NCI-H2171 treated with DMSO at 0.1 percent for 48 hours (cell line): Measurements from ENCODE around the gene C11orf21.
"Not testable (repeated sequence)": the region's sequence is repeated elsewhere in the genome, so short reads cannot be mapped to it uniquely, and the experiment has no call there.

Experiments
- DNase-seq: peaks from one replicate; lab custom pipeline; 2025; lab: John Stamatoyannopoulos, UW

C11orf21 gene

DNA sequence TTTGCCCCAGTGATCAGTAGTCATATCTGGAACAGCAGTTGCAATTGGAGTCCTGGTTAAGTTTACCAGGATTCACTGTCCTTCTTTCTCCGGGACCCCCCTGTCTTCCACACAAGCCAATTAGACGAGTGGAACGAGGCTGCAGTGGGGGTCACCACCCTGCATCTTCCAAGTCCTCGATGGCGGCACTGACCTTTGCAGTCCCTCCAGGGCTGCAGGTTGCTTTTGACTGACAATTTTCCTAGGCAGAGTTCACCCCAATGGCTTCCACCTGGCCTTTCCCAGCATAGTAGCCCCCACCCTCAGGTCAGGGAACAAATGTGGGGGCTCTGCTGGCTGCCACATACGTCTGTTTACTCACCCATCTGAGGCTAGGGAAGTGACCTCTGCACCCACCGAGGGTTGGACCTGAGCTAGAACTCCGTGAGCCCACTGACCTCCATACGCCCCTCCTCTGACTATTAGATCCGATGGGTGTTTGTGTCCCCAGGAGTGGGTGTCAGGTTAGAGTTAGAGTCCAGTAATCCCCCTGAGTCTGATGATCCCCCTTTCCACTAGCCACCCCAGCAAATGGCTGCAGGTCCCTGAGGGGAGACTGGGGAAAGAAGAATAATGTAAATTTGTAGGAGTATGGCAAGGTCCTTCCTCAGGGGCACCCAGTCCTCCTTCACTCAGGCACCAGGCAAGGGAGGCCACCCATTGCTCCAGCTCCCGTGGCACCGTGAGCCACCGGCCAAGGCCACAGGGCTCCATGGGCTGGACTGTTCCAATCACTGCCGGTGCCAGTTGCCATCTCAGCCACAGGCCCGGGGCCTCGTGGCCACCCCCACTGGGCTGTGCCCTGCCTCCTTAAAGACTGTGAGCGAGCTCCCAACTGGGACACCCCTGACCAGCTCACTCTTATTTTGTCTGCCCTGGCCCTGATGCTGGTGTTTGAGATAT is 5.5 kb downstream of the C11orf21 start:
- DNase-seq: no peak

DNA sequence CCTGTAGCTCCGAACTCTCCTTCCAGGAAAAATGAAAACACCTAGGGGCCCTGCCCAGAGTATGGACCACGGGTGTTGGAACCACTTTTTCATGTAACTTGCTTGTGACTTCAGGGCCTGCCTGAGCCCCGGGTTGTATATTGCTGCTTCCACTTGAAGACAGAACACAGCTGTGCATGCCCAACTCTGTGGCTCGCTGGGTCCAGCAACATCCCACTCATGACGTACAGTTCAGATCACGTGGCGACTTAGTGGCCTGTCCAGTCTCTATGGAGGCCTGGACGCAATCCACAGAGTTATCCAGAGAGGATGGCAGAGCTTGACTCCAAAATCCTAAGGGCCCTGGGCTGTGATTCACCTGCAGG is 6.8 kb downstream of the C11orf21 start:
- no peak for DNase-seq

DNA sequence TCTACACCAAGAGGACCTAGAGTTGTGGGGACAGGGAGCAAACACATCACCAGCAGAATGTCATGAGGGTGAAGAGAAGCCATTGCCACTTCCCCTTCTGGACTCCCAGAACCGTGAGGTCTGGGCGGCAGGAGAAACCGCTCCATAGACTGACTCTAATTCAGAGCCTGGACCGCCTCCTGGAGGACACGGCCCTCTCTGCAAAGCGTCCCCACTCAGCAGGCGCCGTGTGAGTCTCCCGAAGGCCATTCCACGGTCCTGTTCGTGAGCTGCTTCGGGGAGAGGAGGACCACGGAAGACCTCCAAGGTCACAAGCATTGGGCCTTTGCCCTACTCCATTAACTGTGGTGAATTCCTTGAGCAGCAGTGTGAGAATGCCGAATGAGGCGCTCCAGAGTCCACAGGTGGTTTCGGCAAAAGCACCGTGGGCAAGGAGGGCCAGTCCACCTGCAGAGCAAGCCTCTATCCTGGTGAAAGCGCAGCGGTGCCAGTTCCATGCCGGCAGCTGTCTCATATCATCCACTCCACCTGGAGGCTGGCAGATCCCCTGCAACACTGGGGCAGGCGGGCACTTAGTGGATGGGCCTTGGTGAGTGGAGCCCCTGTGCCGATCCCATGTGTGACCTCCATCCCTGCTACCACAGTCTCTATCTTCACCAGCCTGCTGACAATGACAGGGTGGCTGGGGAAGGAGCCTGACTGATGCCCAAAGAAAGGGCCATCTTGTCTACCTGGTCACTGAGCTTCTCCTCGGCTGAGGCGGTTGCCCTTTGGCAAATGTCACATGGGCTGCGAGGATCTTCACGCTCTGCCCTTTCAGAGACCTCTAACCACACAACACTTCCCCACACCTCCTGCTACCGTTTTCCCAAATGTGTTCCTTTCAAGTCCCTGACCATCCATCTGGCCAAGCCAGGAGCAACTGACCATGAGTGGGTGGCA is 7.5 kb downstream of the C11orf21 start:
- no peak for DNase-seq

DNA sequence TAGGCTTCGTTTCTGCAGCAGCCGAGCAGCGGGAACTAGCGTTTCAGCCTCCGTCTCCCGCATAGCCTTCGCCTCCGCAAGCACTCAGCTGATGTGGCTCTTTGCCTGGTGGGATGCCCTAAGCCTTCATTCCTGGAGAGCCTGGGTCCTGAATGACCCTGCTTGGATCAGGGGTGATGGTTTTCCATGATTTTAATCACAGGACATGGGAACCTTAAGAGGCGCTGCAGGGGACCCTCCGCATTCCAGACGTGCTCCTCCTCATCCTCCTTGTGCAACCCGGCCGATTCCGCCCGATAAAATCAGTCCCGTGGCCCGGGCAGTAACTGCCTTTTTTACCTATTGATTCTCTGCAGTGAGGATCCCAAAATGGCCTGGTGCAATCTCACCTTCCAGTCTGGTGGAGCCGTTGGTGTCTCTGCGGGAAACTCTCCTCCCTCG is 8.2 kb downstream of the C11orf21 start:
- no peak for DNase-seq

DNA sequence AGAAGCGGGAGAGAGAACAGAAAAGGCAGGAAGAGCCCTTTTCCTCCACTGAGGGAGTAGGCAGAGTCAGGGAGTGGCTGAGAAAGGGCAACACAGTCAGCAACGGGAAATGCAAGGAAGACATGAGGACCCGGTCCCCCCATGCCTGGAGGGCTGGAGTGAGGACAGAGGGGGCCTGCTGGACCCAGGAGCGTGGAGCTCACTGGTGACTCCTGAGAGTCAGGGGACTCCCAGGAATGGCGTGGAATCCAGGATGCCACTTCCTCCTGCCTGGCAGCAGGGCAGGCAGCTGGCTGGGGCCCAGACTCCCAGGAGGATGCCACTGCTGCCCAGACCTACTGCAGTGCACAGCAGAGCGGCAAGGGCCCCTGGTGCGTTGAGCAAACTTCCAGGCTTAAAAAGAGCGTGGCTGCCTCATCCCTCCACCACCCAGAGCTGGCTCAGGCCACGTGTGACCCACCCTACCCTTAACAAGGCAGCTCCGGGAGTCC is 11.3 kb downstream of the C11orf21 start:
- DNase-seq: no peak

DNA sequence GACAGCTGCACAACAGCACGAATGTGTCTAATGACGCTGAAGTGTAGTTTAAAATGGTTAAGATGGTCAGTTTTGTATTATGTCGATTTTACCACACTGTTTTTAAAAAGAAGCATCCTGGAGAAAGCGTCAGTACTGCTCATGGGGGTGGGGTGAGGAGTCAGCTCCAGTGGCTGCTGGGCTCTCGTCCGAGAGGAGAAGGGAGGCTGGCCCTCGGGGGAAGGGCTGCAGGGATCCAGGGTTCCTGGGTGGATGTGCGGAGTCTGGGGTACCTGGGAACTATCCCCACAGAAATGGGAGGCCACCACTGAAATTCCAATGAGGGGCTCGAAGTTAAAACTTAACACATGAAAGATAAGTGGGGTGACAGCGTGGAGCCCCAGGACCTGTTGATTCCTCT is 11.9 kb downstream of the C11orf21 start:
- no peak for DNase-seq

DNA sequence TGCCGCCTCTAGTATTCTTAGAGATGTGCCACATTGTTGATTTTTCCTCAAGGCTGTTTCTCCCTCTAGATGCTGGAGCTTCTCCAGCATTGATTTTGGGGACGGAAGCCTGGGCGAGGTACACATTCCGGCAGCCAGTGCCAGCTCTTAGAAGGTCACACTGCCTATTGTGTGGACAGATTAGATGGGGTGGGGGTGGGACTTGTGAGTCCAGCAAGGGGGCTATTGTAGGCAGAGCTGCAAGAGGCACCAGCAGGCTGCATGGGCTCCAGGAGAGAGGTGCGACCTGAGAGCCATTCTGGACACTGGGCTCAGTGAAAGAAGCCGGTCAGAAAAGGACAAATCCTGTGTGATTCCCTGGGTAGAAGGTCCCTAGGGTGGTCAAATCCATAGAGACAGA is 12.4 kb downstream of the C11orf21 start:
- no peak for DNase-seq

DNA sequence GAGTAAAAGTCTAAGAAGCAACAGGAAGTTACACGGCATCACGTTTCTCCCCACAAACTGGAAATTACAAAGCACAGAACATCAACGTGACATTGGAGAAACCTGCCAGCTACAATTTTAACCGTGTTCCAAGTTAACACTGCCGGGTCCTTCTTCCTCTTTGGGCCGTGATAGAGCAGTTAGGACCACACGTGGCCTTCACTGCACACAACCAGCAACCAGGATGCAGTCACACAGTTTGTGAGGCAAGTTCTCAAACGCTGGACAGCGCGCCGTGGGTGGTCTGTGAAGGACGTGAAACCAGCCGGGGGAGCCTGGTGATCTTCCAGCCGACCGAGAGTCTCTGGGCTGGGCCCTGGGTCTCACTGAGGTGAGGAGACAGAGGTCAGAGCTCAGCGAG is 14.6 kb downstream of the C11orf21 start:
- no peak for DNase-seq

DNA sequence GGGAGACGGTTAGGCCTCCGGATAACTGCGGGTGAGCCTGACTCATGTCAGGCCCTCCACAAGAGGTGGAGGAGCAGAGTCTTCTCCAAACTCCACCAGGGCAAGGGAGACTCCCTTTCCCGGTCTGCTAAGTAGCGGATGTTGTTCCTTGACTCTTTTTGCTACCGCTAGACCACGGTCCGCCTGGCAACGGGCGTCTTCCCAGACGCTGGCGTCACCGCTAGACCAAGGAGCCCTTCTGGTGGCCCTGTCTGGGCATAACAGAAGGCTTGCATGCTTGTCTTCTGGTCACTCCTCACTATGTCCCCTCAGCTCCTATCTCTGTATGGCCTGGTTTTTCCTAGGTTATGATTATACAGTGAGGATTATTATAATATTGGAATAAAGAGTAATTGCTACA is 15.4 kb downstream of the C11orf21 start:
- DNase-seq: not testable (repeated sequence)

DNA sequence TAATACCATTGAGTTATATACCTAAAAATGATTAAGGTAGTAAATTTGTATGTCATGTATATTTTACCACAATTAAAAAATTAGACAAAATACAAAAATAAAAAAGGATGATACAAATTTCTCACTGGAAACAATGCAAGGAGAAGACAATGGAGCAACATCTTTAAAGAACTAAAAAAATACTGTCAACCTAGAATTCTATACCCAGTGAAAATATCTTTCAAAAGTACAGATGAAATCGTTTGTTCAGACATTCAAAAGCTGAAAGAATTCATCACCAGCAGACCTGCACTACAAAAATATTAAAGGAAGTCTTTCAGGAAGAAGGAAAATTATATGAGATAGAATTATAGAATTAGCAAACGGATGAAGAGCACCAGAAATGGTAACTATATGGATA is 21.5 kb downstream of the C11orf21 start:
- no peak for DNase-seq

DNA sequence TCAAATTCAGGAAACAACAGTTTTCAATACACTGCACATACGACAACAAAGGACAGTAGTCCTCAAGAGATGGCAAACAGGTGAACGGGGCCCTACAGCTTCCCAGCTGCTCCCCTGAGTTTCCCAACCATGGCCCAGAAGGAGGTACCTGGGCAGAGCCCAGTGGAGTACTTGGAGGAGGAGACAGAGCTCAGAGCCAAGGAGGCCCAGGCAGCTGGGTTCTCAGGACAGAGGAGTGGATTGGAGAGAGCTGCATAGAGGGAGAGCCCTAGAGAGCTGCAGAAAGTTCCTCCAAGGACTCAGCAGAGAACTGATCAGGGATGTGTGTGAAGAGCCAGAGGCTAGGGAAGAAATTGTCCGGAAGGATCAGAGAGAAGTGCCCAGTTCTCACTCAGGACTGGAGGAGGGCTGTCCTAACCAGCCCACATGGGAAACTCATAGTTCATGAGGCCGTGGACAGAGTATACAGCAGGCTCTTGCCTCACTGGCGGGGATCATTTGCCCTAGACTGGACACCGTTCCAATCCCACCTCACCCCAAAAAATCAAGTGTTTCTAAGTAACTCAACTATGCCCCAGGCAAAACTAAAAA is 23.7 kb downstream of the C11orf21 start:
- no peak for DNase-seq

DNA sequence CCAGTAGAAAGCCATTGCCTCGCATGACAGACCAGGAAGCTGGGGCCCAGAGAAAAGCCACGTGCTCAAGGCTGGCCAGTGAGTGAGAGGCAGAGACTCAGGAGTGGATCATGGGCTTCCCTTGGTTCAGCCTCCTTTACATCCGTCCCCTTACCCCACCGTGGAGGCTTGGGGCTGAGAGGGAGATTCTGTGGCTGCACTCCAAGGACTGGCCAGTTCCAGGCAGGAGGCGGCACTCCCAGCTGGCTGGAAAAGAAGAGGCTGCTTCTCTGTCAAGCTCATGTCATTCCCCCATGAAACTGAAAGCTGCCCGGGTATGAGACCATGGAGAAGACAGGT is 24.7 kb downstream of the C11orf21 start:
- DNase-seq: no peak

DNA sequence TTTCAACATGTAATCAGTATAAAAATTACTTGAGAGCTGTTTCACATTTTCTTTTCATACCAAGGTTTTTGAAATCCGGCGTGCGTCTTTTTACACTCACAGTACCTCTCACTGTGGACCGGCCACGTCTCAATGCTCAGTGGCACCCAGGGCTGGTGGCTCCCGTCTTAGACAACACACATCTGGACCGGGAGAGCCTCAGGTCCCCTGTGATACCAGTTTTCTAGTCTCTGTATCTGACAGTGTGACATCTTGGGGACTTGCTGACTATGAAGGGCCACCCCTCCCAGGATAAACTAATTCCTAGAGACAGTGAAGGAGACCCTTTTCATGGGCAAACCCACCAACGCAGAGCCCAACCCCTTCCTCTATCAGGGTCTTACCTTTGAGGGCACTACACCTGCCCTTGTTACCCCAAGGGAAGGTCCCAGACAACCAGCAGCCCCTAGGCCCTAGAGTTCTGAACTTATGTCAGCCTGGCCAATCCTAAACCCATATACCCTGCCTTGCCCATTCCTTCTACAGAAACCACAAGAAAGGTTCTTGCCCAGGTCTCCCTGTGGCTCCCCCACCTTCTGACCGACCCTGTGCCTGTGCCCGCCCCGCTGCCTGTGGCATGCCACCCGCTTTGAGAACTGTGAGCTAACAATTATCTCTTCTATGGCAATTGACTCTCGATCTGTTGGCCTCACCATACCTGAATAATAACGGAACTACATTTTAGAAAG is 25.3 kb downstream of the C11orf21 start:
- no peak for DNase-seq

DNA sequence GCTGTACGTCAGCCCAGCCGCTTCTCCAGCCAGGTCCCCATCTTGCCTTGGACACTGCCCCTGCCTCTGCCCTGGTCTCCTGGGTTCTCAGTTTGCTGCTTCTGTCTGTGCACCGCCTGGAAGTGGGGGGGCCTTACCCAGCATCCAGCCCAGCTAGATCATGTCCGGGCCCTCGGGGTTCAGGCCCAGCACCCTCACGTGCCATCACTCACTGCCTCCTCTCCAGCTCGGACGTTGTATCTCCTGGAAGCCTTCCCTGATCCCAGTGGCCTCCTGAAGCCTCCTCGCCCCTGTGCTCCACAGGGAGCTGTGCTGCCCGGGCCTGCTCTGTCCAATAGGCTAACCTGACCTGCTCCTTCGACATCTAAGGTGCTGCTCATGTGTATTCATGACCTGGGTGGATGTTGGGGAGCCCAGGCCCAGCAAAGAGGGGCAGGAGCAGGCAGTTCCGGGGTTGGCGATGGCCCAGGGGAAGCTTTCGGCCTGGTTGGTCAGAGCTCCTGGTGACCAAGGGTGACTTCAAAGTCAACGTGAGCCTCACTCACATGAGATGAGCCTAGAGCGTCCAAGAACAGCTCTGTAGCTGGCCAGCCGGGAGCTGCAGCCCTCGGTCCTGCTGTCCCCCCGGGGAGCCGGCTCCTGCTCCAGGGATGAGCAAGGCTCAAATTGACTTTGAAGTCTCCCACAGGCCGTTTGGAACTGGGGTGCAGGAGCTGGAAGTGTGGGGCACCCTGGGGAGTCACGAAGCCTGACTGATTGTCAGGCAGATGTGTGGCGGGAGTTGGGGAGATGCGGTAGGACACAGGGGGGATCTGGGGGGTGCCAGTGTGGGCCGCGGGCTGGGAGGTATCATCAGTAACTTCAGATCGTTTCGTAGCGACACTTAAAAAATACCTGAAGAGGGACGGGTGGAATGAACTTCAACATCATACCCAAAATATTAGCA is 26.1 kb downstream of the C11orf21 start:
- no peak for DNase-seq

DNA sequence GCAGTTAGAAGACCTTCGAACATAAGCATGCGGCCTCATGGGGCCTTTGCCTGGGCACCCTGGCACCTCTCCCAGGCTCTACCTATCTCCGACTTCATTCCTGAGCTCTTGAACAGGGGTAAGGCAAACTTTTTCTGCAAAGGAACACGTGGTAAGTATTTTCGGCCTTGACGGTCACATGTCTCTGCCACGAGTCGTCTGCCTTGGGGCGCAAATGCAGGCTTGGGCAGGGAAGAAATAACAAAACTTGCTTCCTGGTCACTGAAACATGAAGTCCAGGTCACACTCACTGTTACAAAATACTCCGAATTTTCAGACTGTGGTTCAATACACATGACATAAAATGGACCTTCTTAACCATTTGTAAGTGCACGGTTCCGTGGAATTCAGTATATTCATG is 27.9 kb downstream of the C11orf21 start:
- DNase-seq: no peak

DNA sequence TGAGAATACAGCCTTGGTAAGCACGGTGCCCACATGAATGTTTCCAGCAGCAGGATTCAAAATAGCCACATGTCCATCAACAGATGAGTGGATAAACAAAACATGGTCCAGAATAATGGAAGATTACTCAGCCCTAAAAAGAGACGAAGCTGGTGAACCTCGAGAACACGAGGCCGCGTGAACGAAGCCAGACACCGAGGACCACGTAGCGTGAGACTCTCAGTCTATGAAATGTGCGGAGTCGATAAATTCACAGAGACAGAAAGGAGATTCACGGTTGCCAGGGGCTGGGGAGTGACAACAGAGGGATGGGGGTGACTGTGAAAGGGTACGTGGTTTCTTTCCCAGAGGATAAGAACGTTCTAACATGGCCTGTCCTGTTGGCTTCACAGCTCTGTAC is 28.4 kb downstream of the C11orf21 start:
- no peak for DNase-seq

DNA sequence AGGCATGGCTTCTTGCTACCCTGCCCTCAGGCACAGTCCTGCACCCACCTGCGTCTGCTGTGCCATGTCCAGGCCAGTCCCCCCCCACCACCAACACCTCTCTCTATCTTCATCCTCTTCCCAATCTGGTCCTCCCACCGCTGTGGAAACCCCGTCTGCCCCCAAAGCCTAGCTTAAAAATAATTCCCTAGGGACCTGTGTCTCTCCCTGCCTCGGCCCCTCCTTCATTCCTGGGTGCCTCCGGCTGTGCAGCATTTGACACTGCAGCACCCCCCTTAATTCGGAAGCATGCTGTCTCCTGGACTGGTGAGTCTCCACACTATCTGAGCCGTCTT is 28.8 kb downstream of the C11orf21 start:
- DNase-seq: no peak

DNA sequence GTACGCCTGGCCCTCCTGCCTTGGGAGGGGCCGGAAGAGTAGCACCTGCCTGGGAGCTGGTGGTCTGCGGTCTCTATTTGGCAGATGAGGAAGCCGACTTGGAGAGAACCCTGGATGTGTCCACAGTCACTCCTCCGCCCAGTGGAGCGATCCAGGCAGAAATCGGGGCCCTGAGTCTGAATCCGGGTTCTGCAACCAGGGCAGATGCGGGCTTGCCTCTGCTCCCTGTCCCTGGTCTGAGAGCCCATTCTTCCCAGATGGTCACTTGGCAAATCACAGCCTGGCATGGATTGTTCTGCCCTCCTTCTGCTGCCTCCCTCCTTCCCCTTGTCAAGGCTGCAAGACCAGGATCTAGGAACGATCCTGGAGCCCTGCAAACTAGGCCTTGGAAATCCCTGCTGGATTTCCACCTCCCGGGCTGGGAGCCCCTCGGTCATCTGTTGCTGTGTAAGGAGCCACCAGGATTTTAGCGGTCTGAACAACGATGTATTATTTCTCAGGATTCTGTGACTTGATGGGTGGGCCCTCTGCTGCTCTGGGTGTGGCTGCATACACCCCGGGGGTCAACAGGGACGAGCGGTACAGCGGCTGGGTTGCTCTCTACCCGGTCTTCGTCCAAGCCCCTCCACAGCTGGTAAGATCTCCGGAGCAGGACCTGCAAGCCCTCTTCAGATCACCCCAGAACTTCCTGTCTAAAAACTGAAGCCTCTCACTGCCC is 29.3 kb downstream of the C11orf21 start:
- DNase-seq: no peak

DNA sequence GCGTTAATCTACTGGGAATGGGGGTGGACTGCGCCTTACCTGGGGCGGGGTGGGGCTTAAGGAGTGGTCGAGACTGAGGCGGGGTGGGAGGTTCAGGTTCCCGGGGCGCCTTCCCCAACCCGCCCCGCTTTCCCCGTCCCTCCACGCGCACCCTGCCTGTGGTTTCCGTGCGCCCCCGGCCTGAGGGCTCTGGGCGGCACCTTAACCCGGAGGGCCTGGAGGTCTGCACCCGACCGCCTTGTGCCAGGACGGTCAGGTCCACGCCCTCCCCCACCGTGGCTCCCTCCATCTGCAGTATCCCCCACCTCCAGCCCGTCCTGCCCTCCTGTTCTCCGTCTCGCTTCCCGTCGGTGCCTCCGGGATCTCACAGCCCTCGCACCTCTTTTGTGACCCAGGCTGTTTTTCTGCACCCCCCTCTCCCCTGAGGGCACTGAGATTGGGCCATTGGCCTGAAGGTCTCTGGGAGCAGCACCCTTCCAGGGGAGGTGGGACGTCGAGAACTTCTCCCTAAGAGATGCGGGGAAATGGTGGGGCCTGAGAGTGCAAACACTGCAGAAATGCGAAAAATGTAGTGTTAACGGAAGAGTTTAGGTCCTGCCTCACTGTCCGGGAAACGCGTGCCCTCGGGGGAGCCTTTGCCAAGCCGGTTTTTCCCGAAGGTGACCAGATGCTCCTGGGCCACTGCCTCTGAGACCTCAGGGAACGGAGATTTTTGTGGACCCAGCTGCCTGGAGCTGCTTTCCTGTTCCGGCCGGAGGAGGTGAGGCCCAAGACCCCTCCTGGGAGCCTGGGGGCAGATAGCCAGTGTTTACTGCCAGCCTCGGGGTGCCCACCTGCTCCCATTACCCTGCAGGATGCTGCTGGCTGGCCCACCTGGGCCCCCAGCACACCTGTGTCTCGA is 30.1 kb downstream of the C11orf21 start:
- no peak for DNase-seq
